Measurements from ENCODE around the gene ACSM2A.
"Not testable (repeated sequence)": the region's sequence is repeated elsewhere in the genome, so short reads cannot be mapped to it uniquely, and the experiment has no call there.

Gene ACSM2A

GRCh38 chr16:20451364-20451763 lies at the start of gene ACSM2A:
TSS of gene ACSM2A (plus strand) at chr16:20451521. CDS start at chr16:20460115, 8,594 bp downstream.
- not testable (repeated sequence) for DNase-seq (ENCODE audit: low read depth)

- DNase-seq (ENCODE audit: low read depth), result no peak
These were observed 48.7 kb upstream of the ACSM2A start for GRCh38 chr16:20402651-20403050.

GRCh38 chr16:20404637-20405036 lies 46.7 kb upstream of the ACSM2A start, which contains the start of gene PDILT:
TSS of gene PDILT (minus strand) at chr16:20404737. CDS start at chr16:20399300, 5,437 bp downstream.
- DNase-seq (ENCODE audit: low read depth), result no peak

- no peak for DNase-seq (ENCODE audit: low read depth)
These were observed 41.8 kb upstream of the ACSM2A start, which contains the start of gene ACSM5 for GRCh38 chr16:20409398-20410120. TSS of gene ACSM5 (plus strand) at chr16:20409534. CDS start at chr16:20411485, 1,951 bp downstream.

- no peak for DNase-seq (ENCODE audit: low read depth)
These were observed 41.1 kb upstream of the ACSM2A start for GRCh38 chr16:20410121-20410723.

- no peak for DNase-seq (ENCODE audit: low read depth)
These were observed 40.3 kb upstream of the ACSM2A start for GRCh38 chr16:20411055-20411454.

- DNase-seq (ENCODE audit: low read depth), result peak; percentile 18
These were observed 35.8 kb upstream of the ACSM2A start for GRCh38 chr16:20415541-20415940.

- not testable (repeated sequence) for DNase-seq (ENCODE audit: low read depth)
These were observed 32.2 kb upstream of the ACSM2A start for GRCh38 chr16:20419093-20419492.

- not testable (repeated sequence) for DNase-seq (ENCODE audit: low read depth)
These were observed 29.6 kb upstream of the ACSM2A start for GRCh38 chr16:20421748-20422147.

GRCh38 chr16:20423772-20424128 lies 27.6 kb upstream of the ACSM2A start:
- not testable (repeated sequence) for DNase-seq (ENCODE audit: low read depth)

GRCh38 chr16:20424129-20424866 lies 27.0 kb upstream of the ACSM2A start:
- DNase-seq (ENCODE audit: low read depth), result no peak

- DNase-seq (ENCODE audit: low read depth), result not testable (repeated sequence)
These were observed 23.9 kb upstream of the ACSM2A start for GRCh38 chr16:20427401-20427797.

- not testable (repeated sequence) for DNase-seq (ENCODE audit: low read depth)
These were observed 21.8 kb upstream of the ACSM2A start for GRCh38 chr16:20429499-20429898.

GRCh38 chr16:20430480-20430879 lies 20.8 kb upstream of the ACSM2A start:
- not testable (repeated sequence) for DNase-seq (ENCODE audit: low read depth)

GRCh38 chr16:20430948-20431347 lies 20.4 kb upstream of the ACSM2A start:
- DNase-seq (ENCODE audit: low read depth), result no peak

- DNase-seq (ENCODE audit: low read depth), result not testable (repeated sequence)
These were observed 12.4 kb upstream of the ACSM2A start for GRCh38 chr16:20438950-20439349.

GRCh38 chr16:20439820-20440231 lies 11.5 kb upstream of the ACSM2A start:
- not testable (repeated sequence) for DNase-seq (ENCODE audit: low read depth)

GRCh38 chr16:20440731-20441130 lies 10.6 kb upstream of the ACSM2A start:
- DNase-seq (ENCODE audit: low read depth), result not testable (repeated sequence)

- DNase-seq (ENCODE audit: low read depth), result no peak
These were observed 10.1 kb upstream of the ACSM2A start for GRCh38 chr16:20441191-20441590.

- not testable (repeated sequence) for DNase-seq (ENCODE audit: low read depth)
These were observed 9.5 kb upstream of the ACSM2A start for GRCh38 chr16:20441859-20442258.

GRCh38 chr16:20446652-20447393 lies 4.5 kb upstream of the ACSM2A start:
- DNase-seq (ENCODE audit: low read depth), result not testable (repeated sequence)

- not testable (repeated sequence) for DNase-seq (ENCODE audit: low read depth)
These were observed 2.3 kb downstream of the ACSM2A start for GRCh38 chr16:20453633-20454032.
